SK-N-SH (cell line): ENCODE results near the gene PPP1R14C. TPM values are rescaled to one million over a fixed set of nuclear protein-coding genes. Genes with fewer than 3 reads are reported as not detected.

Experiments
- CTCF ChIA-PET: fragments of 300-600, 350-600 bp; formaldehyde crosslinking; extraction: SDS; loops from one replicate; lab custom pipeline; 2021; lab: Yijun Ruan, JAX
- POLR2A ChIA-PET: fragments of 350-600 bp; sonication (Branson Sonifier 250); formaldehyde crosslinking; extraction: SDS; loops from one replicate; lab custom pipeline; 2020; ENCODE audit warnings: antibody characterized with exemption, inconsistent platforms; lab: Yijun Ruan, JAX
- DNase-seq: peaks from one replicate; pipeline ENCODE4 v3.0.0; 2012
- H2AFZ ChIP-seq: fragments of 200-600 bp; sonication (generic); 2 replicates; pipeline ENCODE4 v1.8.1; 2016; ENCODE audit warnings: antibody characterized with exemption, mild to moderate bottlenecking, low read depth
- H3F3A ChIP-seq: fragments of 200-600 bp; sonication (generic); replicated peaks from 2 replicates; pipeline ENCODE3; 2016; ENCODE audit warnings: antibody characterized with exemption, mild to moderate bottlenecking; ENCODE audit not compliant: insufficient read depth
- H3K27ac ChIP-seq, 2 experiments: fragments of 200-500 bp in 1 of 2; fragments of 200-600 bp in 1 of 2; sonication (Bioruptor generic) in 1 of 2; sonication (generic), shearing (Covaris generic) in 1 of 2; 2 replicates each; pipeline versions ENCODE4 v1.5.1 to v1.6.1; 2014 to 2016; ENCODE audit warnings: low read depth in 2 of 2, inconsistent platforms in 1 of 2, low read length in 1 of 2, mild to moderate bottlenecking in 1 of 2, mixed read lengths in 1 of 2
- H3K27me3 ChIP-seq: fragments of 200-600 bp; sonication (generic), shearing (Covaris generic); 2 replicates; pipeline ENCODE4 v1.6.1; 2016; ENCODE audit warnings: mixed run types; ENCODE audit not compliant: insufficient read depth
- H3K36me3 ChIP-seq, 2 experiments: fragments of 200-500 bp in 1 of 2; fragments of 200-600 bp in 1 of 2; sonication (Bioruptor generic) in 1 of 2; sonication (generic) in 1 of 2; replicated peaks in 1 of 2; 2 replicates each; pipeline versions ENCODE3 to v1.5.1; 2014 to 2016; ENCODE audit warnings: low read length in 1 of 2, mild to moderate bottlenecking in 1 of 2; ENCODE audit not compliant: insufficient read depth in 2 of 2, control insufficient read depth in 1 of 2
- H3K4me1 ChIP-seq, 2 experiments: fragments of 200-500 bp in 1 of 2; fragments of 200-600 bp in 1 of 2; sonication (Bioruptor generic) in 1 of 2; sonication (generic), shearing (Covaris generic) in 1 of 2; 2 replicates each; pipeline versions ENCODE4 v1.5.1 to v1.6.1; 2014 to 2016; ENCODE audit warnings: low read depth in 1 of 2, low read length in 1 of 2, mixed run types in 1 of 2; ENCODE audit not compliant: insufficient read depth in 2 of 2, control insufficient read depth in 1 of 2
- H3K4me2 ChIP-seq: fragments of 200-600 bp; sonication (generic), shearing (Covaris generic); 2 replicates; pipeline ENCODE4 v1.6.1; 2017; ENCODE audit warnings: mixed run types
- H3K4me3 ChIP-seq, 2 experiments: fragments of 200-500 bp in 1 of 2; fragments of 200-600 bp in 1 of 2; sonication (Bioruptor generic) in 1 of 2; sonication (generic), shearing (Covaris generic) in 1 of 2; 2 replicates each; pipeline versions ENCODE4 v1.5.1 to v1.8.1; 2014 to 2016; ENCODE audit warnings: low read depth in 2 of 2, inconsistent platforms in 1 of 2, low read length in 1 of 2, mild to moderate bottlenecking in 1 of 2, mixed read lengths in 1 of 2, moderate library complexity in 1 of 2
- H3K79me2 ChIP-seq: fragments of 200-600 bp; sonication (generic); 2 replicates; pipeline ENCODE4 v1.8.1; 2017; ENCODE audit warnings: mild to moderate bottlenecking; ENCODE audit not compliant: insufficient read depth
- H3K9ac ChIP-seq: fragments of 200-600 bp; sonication (generic); 2 replicates; pipeline ENCODE4 v1.6.1; 2017; ENCODE audit warnings: mixed run types
- H3K9me2 ChIP-seq: fragments of 200-600 bp; sonication (generic); 2 replicates; pipeline ENCODE4 v1.6.1; 2017; ENCODE audit warnings: mixed run types
- H3K9me3 ChIP-seq: fragments of 200-600 bp; sonication (generic); 2 replicates; pipeline ENCODE4 v1.6.1; 2017; ENCODE audit warnings: mixed run types, mild to moderate bottlenecking, moderate library complexity
- H4K20me1 ChIP-seq: fragments of 200-600 bp; sonication (generic); 2 replicates; pipeline ENCODE4 v1.6.1; 2017; ENCODE audit warnings: mild to moderate bottlenecking, mixed run types; ENCODE audit not compliant: insufficient read depth
- CTCF ChIP-seq: fragments of 200-600 bp; sonication (generic); IDR thresholded peaks from 2 replicates; pipeline ENCODE4 v1.6.1; 2017; ENCODE audit warnings: antibody characterized with exemption, mild to moderate bottlenecking, moderate library complexity
- ELF1 ChIP-seq: IDR thresholded peaks from 2 replicates; pipeline ENCODE4 v1.4.0; 2012
- EP300 ChIP-seq, 2 experiments: IDR thresholded peaks; 2 replicates each; pipeline versions ENCODE4 v1.4.0 to v1.6.1; 2012; ENCODE audit warnings: borderline replicate concordance in 1 of 2, low read depth in 1 of 2, low read length in 1 of 2
- EZH2phosphoT487 ChIP-seq: fragments of 200-600 bp; sonication (generic); IDR thresholded peaks from 2 replicates; pipeline ENCODE4 v1.6.1; 2017; ENCODE audit warnings: low read depth, mixed run types, mild to moderate bottlenecking, antibody characterized with exemption, moderate library complexity, borderline replicate concordance
- FOXM1 ChIP-seq: IDR thresholded peaks from 2 replicates; pipeline ENCODE4 v1.4.0; 2012; ENCODE audit warnings: low read depth, mild to moderate bottlenecking
- GABPA ChIP-seq: IDR thresholded peaks from 2 replicates; pipeline ENCODE4 v1.4.0; 2012; ENCODE audit warnings: low read depth, mild to moderate bottlenecking
- GATA2 ChIP-seq: sonication (generic); formaldehyde crosslinking; IDR thresholded peaks from 2 replicates; pipeline ENCODE4 v1.5.0; 2020; ENCODE audit warnings: mild to moderate bottlenecking, missing genetic modification reagents
- IRF3 ChIP-seq: fragments of 150-350 bp; IDR thresholded peaks from 2 replicates; pipeline ENCODE4 v1.6.1; 2016; ENCODE audit warnings: mild to moderate bottlenecking, low read depth, low read length
- MEF2A ChIP-seq: IDR thresholded peaks from 2 replicates; pipeline ENCODE4 v1.4.0; 2012; ENCODE audit warnings: low read depth, borderline replicate concordance
- NFIC ChIP-seq: IDR thresholded peaks from 2 replicates; pipeline ENCODE4 v1.4.0; 2012; ENCODE audit warnings: borderline replicate concordance
- RAD21 ChIP-seq: IDR thresholded peaks from 2 replicates; pipeline ENCODE4 v1.6.1; 2012; ENCODE audit warnings: mild to moderate bottlenecking, low read length
- RFX5 ChIP-seq: IDR thresholded peaks from 2 replicates; pipeline ENCODE4 v1.6.1; 2012; ENCODE audit warnings: mild to moderate bottlenecking, improper control_type of control experiment, low read length
- SIN3A ChIP-seq: IDR thresholded peaks from 2 replicates; pipeline ENCODE4 v1.6.1; 2012; ENCODE audit warnings: low read depth, mild to moderate bottlenecking, low read length, moderate library complexity, borderline replicate concordance
- SMC3 ChIP-seq: IDR thresholded peaks from 2 replicates; pipeline ENCODE4 v1.6.1; 2012; ENCODE audit warnings: low read depth, low read length, improper control_type of control experiment
- TAF1 ChIP-seq: IDR thresholded peaks from 2 replicates; pipeline ENCODE4 v1.6.1; 2012; ENCODE audit warnings: low read depth, mild to moderate bottlenecking, low read length, moderate library complexity, borderline replicate concordance
- TCF12 ChIP-seq: IDR thresholded peaks from 2 replicates; pipeline ENCODE4 v1.4.0; 2012
- TEAD4 ChIP-seq: IDR thresholded peaks from 2 replicates; pipeline ENCODE4 v1.4.0; 2012; ENCODE audit warnings: mild to moderate bottlenecking, borderline replicate concordance; ENCODE audit not compliant: insufficient read depth
- USF1 ChIP-seq: IDR thresholded peaks from 2 replicates; pipeline ENCODE4 v1.4.0; 2012; ENCODE audit warnings: low read depth, borderline replicate concordance
- YY1 ChIP-seq: IDR thresholded peaks from 2 replicates; pipeline ENCODE4 v1.4.0; 2012; ENCODE audit warnings: low read depth, mild to moderate bottlenecking
- WGBS: methylation state at CpG from one replicate; pipeline ENCODE4 v1.1.6; 2017; ENCODE audit warnings: low lambda C conversion rate; 5-methylcytosine and 5-hydroxymethylcytosine counted together
- polyA plus RNA-seq, 3 experiments: library from polyadenylated mRNA; depleted of rRNA; stranded (reverse); fragments of >200 nt; gene quantifications; 2 replicates each; pipeline ENCODE4 v1.2.3, GENCODE V29; 2012
- TF ChIP-seq, protein P1 (sequence below): fragments of 150-350 bp; IDR thresholded peaks from 2 replicates; pipeline ENCODE4 v1.6.1; 2017; ENCODE audit warnings: antibody characterized with exemption, low read length, low read depth, borderline replicate concordance
- TF ChIP-seq, protein P2 (sequence below): IDR thresholded peaks from 2 replicates; pipeline ENCODE4; 2012
- TF ChIP-seq, protein P3 (sequence below): IDR thresholded peaks from 2 replicates; pipeline ENCODE4 v1.4.0; 2012; ENCODE audit warnings: low read depth, borderline replicate concordance

Gene PPP1R14C
- polyA plus RNA-seq, 1 of the 3 experiments (the other 2 are of a cell fraction) = not detected

DNA sequence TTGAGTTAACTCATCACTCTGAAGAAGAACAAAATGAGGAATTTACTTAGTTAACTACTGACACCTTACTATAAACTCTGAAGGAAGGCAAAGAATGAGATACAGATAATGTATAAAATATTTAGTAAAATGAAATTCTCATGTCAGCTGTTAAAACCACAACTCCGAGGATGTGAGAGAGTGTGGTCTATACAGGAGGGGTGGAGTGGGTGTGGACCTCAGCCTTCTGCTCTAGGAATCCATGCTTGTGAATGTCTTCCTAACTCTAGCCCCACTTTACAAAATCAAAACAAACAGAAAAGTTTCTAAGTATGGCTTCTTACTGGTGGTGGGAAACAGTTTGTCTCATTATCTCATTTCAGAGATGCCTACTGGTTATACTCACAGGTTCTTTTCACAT lies 14.2 kb downstream of the PPP1R14C start:
- H4K20me1 ChIP-seq = no peaks in the 10 kb centered on the region
- H3K9ac ChIP-seq = no peak overlapping the region
- no peak overlapping the region for H3K27ac ChIP-seq
- H3K27me3 ChIP-seq = no peaks in the 10 kb centered on the region
- no peaks in the 10 kb centered on the region for H3K79me2 ChIP-seq
- no peak overlapping the region for H3K4me2 ChIP-seq
- CTCF ChIA-PET = interaction anchor here (0.8 kb wide), 1 partner anchor 18 kb away, joined by 3 read pairs; no protein-coding TSS in a partner anchor
- WGBS = 8% methylated on average over 1 of the region's 1 CpG
- no peak overlapping the region for H3K4me3 ChIP-seq
- no peak for DNase-seq
- H3K36me3 ChIP-seq = no peaks in the 10 kb centered on the region
- TF ChIP-seq ELF1 = no peak
- TF ChIP-seq CTCF = no peak
- no peak for TF ChIP-seq SIN3A
- H3K9me2 ChIP-seq = no peaks in the 10 kb centered on the region
- POLR2A ChIA-PET = no interaction called here
- H3F3A ChIP-seq = no peaks in the 10 kb centered on the region
- no peaks in the 10 kb centered on the region for H3K9me3 ChIP-seq
- no peaks in the 10 kb centered on the region for H3K4me1 ChIP-seq
- no peak overlapping the region for H2AFZ ChIP-seq

DNA sequence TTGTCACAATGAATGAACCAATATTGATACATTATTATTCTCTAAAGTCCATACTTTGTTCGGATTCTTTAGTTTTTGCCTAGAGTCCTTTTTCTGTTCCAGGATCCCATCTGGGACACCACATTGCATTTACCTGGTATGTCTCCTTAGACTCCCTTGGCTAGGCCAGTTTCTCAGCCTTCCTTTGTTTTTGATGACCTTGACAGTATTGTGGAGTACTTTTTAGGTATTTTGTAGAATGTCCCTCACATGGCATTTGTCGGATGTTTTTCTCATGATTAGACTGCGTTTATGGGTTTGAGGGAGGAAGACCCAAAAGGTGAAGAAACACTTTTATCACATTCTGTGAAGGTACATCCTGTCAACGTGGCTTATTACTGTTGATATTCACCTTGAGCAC lies 16.9 kb downstream of the PPP1R14C start:
- no peaks in the 10 kb centered on the region for H4K20me1 ChIP-seq
- no peak overlapping the region for H3K4me3 ChIP-seq
- no peaks in the 10 kb centered on the region for H3K36me3 ChIP-seq
- no peak overlapping the region for H3K9ac ChIP-seq
- H2AFZ ChIP-seq = no peak overlapping the region
- H3K4me2 ChIP-seq = no peak overlapping the region
- ChIA-PET CTCF (no interaction called here), POLR2A (no interaction called here)
- H3K79me2 ChIP-seq = no peaks in the 10 kb centered on the region
- H3K9me3 ChIP-seq = no peaks in the 10 kb centered on the region
- no peaks in the 10 kb centered on the region for H3K4me1 ChIP-seq
- H3K9me2 ChIP-seq = no peaks in the 10 kb centered on the region
- H3F3A ChIP-seq = no peaks in the 10 kb centered on the region
- no peak for TF ChIP-seq USF1
- TF ChIP-seq, protein P1, sequence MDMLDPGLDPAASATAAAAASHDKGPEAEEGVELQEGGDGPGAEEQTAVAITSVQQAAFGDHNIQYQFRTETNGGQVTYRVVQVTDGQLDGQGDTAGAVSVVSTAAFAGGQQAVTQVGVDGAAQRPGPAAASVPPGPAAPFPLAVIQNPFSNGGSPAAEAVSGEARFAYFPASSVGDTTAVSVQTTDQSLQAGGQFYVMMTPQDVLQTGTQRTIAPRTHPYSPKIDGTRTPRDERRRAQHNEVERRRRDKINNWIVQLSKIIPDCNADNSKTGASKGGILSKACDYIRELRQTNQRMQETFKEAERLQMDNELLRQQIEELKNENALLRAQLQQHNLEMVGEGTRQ = no peak
- no peak for TF ChIP-seq TCF12
- TF ChIP-seq TAF1 = no peak
- TF ChIP-seq SMC3 = no peak
- no peak for TF ChIP-seq GABPA
- no peak for TF ChIP-seq FOXM1
- no peak for TF ChIP-seq RFX5
- TF ChIP-seq NFIC = no peak
- no peak for TF ChIP-seq SIN3A
- no peak for TF ChIP-seq TEAD4
- TF ChIP-seq MEF2A = no peak
- TF ChIP-seq, protein P2, sequence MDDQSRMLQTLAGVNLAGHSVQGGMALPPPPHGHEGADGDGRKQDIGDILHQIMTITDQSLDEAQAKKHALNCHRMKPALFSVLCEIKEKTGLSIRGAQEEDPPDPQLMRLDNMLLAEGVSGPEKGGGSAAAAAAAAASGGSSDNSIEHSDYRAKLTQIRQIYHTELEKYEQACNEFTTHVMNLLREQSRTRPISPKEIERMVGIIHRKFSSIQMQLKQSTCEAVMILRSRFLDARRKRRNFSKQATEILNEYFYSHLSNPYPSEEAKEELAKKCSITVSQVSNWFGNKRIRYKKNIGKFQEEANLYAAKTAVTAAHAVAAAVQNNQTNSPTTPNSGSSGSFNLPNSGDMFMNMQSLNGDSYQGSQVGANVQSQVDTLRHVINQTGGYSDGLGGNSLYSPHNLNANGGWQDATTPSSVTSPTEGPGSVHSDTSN = no peak
- TF ChIP-seq, protein P3, sequence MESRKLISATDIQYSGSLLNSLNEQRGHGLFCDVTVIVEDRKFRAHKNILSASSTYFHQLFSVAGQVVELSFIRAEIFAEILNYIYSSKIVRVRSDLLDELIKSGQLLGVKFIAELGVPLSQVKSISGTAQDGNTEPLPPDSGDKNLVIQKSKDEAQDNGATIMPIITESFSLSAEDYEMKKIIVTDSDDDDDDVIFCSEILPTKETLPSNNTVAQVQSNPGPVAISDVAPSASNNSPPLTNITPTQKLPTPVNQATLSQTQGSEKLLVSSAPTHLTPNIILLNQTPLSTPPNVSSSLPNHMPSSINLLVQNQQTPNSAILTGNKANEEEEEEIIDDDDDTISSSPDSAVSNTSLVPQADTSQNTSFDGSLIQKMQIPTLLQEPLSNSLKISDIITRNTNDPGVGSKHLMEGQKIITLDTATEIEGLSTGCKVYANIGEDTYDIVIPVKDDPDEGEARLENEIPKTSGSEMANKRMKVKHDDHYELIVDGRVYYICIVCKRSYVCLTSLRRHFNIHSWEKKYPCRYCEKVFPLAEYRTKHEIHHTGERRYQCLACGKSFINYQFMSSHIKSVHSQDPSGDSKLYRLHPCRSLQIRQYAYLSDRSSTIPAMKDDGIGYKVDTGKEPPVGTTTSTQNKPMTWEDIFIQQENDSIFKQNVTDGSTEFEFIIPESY = no peak
- no peak for TF ChIP-seq YY1
- TF ChIP-seq IRF3 = no peak
- no peak for TF ChIP-seq RAD21
- TF ChIP-seq EP300 (IDR thresholded peaks at IDR 0.05; ENCODE audit: borderline replicate concordance in 1 of 2, low read depth in 1 of 2, low read length in 1 of 2) = no peak
- no peak for TF ChIP-seq EZH2phosphoT487
- no peak for TF ChIP-seq GATA2 (CRISPR knock-in tag)
- DNase-seq = no peak
- no peaks in the 10 kb centered on the region for H3K27me3 ChIP-seq
- H3K27ac ChIP-seq = no peak overlapping the region
- WGBS = 10% methylated on average over 4 of the region's 4 CpGs
